HK-2 (cell line): ENCODE measurements around the gene CAMK1D.
"Not testable (repeated sequence)": the region's sequence is repeated elsewhere in the genome, so short reads cannot be mapped to it uniquely, and the experiment has no call there.

ENCODE experiments used
- DNase-seq: peaks from one replicate; pipeline ENCODE4 v3.0.0-alpha.2; 2018; ENCODE audit not compliant: unreplicated experiment

CAMK1D gene

GRCh38 chr10:12701696-12702095 is 352.3 kb downstream of the CAMK1D start:
- no peak for DNase-seq

- DNase-seq, result no peak
Measured at GRCh38 chr10:12702215-12702770, 352.9 kb downstream of the CAMK1D start.

- DNase-seq, result no peak
Measured at GRCh38 chr10:12703126-12703525, 353.8 kb downstream of the CAMK1D start.

- DNase-seq, result no peak
Measured at GRCh38 chr10:12703813-12704212, 354.5 kb downstream of the CAMK1D start.

GRCh38 chr10:12704488-12704887 is 355.1 kb downstream of the CAMK1D start:
- DNase-seq, result no peak

GRCh38 chr10:12705943-12706342 is 356.6 kb downstream of the CAMK1D start:
- no peak for DNase-seq

- no peak for DNase-seq
Measured at GRCh38 chr10:12707461-12708185, 358.3 kb downstream of the CAMK1D start.

- DNase-seq, result no peak
Measured at GRCh38 chr10:12709000-12709401, 359.7 kb downstream of the CAMK1D start.

- DNase-seq, result no peak
Measured at GRCh38 chr10:12709521-12709963, 360.2 kb downstream of the CAMK1D start.

- no peak for DNase-seq
Measured at GRCh38 chr10:12710157-12710556, 360.8 kb downstream of the CAMK1D start.

GRCh38 chr10:12710594-12711349 is 361.4 kb downstream of the CAMK1D start:
- DNase-seq, result peak; percentile 63

GRCh38 chr10:12711350-12711708 is 362.0 kb downstream of the CAMK1D start:
- DNase-seq, result no peak

- DNase-seq, result no peak
Measured at GRCh38 chr10:12712293-12712983, 363.1 kb downstream of the CAMK1D start.

- DNase-seq, result not testable (repeated sequence)
Measured at GRCh38 chr10:12712984-12713316, 363.6 kb downstream of the CAMK1D start.

- no peak for DNase-seq
Measured at GRCh38 chr10:12716042-12716441, 366.7 kb downstream of the CAMK1D start.

- no peak for DNase-seq
Measured at GRCh38 chr10:12717981-12718707, 368.8 kb downstream of the CAMK1D start.

- no peak for DNase-seq
Measured at GRCh38 chr10:12719365-12719764, 370.0 kb downstream of the CAMK1D start.

- DNase-seq, result peak; percentile 38
Measured at GRCh38 chr10:12720217-12720981, 371.1 kb downstream of the CAMK1D start.

- DNase-seq, result no peak
Measured at GRCh38 chr10:12721334-12721733, 372.0 kb downstream of the CAMK1D start.

- DNase-seq, result no peak
Measured at GRCh38 chr10:12723220-12723619, 373.9 kb downstream of the CAMK1D start.
